Measurements from ENCODE around the gene REG4.
A peak's percentile ranks its signal among the peaks of the same experiment; 100 is the strongest.

REG4 gene

DNA sequence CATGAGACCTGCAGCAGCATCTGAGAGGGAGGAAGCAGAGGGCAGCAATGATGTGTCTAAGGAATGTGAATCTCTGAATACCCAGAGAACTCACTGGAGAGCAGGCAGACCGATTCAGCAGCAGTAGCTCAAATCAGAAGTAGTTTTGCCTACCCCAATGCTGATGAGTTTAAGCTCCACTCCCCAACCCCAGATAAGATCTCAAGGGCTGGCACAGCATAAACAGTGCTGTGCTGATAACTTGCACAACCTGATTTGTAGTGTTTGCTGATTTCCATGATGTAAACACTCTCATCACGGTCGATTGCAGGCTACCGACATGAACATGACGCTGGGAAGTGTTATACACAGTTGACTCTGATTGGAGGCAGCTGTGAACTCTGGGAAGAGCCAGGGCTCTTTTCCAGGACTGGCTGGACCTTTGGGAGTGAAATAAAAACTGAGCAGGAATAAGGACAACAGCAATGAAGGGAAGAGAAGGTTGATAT, 31.3 kb downstream of the REG4 start:
- no peak for DNase-seq (ENCODE audit: low spot score)

DNA sequence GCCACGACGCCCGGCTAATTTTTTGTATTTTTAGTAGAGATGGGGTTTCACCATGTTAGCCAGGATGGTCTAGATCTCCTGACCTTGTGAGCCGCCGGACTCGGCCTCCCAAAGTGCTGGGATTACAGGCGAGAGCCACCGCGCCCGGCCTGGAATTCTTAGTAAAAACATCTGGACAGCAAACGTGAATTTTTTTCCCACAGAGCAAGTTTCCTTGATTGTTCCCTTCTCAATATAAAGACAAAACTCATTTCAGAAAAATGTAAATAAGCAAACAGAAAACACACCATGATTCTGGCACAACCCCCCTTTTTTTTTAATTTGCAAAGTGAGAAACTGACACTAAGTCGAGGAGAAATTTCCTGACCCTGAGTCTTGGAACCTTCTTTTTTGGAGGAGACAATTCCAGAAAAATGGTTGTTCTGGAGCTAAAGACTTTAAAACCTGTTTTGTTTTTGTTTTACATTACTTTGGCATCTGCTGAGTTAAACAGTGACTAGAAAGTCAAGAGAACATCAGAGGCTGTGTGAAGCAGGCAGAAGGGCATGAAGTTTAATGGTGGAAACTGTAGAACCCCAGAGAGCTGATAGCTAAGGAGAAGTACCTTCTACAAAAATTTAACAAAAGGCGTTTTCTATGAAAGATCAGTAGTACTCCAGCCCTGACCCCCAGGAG, 32.2 kb downstream of the REG4 start:
- no peak for DNase-seq (ENCODE audit: low spot score)

DNA sequence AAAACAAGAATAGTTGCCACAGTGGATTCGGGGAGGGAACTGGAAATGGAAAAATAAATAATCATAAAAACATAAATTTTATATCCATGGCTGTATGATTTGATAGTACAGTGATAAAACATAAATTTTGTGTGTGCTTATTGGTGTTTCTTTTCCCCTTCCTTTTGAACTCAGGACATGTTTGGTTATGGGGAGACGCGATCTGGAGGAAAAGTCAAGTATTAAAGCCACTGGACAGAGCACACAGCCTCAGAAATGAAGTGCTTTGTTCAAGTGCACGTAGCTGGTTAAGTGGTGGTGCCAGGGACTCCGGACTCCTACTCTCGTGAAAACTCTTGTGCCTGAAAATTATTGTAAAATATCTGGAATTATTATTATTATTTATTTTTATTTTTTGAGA, 32.9 kb downstream of the REG4 start:
- DNase-seq (ENCODE audit: low spot score), result no peak

DNA sequence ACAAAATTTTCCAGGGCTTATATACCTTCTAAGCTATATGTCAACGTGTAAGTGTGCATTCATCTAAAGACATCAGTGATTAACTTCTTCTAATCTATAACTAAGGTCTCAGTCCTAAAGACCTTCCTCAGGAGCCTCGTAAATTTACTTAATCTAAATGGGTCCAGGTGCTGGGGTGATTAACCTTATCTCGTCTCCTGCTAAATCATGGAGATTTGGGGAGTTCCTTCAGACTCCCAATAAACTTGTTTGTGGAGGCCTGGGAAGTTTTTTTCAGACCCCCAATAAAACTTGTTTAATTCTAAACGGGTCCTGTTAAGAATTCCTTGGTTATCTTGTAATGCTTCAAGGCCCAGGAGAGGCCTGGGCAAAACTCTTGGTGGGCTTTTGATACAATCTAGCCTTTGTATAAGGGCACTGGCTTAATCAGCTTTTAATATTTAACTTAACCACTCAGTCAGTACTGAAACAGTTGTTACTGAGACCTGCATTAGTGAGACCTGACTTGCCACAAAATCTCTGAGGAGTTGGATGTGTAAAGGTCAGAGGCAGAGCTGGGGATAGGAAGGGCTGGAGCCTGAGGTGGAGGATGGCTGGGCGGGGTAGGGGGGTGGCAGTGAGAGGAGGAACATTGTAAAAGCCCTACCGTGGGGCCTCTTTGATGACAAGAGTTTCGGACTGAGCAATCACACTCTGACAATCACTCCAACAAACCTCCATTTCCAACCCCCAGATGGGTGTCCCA, 36.3 kb downstream of the REG4 start:
- no peak for DNase-seq (ENCODE audit: low spot score)

DNA sequence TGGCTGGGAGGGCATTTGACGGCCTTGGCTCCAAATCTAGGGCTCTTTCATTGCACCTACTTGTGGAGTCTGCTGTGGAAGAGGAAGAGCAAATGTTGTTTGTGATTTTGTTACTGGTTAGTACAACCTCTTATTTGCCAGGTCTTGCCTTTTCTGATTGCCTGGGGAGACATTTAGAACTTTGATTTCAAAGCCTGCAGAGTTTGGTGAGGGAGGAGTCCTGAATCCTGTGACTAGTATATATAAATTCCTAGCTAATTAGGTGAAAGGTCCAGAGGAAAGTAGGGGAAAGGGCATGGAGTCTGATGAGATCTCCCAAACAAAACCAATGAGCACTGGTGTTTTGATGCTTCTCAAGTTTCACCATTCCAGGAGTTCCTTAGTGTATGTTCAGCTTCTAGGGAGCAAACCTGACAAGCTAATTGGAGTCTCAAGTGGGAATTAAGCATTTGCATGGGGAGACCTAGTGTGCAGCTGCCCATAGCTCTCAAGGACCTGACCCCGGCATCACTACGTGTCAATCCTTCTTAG, 37.5 kb downstream of the REG4 start:
- no peak for DNase-seq (ENCODE audit: low spot score)

DNA sequence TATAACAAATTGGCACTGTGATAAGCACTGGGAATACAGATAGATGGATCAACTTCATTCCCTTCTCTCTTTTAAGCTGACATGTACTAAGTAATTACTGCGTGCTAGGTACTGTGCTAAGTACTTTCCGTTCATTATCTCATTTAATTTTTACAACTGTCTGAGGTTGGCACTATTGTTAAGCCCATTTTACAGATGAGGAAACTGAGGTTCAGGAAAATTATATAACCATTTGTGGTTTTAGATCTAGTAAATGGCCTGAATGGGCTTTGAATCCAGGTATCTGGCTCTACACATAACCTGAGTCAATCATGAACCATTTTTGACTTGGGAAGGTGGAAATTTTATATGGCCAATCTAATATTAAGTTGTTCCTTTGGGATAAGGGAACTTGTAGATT, 39.0 kb downstream of the REG4 start:
- DNase-seq (ENCODE audit: low spot score), result no peak

DNA sequence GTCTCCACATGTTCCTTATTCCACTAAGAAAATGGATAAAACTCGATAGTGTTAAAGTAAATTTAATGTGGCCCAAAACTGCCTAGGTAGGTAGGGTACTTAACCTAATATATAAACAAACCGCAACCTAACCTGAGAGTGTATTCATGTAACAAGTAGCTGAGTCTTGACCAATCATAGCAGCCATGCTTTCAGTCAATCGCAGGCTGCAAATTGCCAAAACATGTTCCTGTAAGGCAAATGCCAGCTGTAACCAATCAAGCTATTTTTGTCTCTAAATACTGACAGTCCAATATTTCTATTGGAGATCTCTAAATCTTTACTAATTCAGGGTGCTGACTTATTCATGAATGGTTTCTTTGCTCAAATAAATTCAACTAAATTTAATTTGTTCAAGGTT, 39.5 kb downstream of the REG4 start:
- DNase-seq (ENCODE audit: low spot score), result no peak

DNA sequence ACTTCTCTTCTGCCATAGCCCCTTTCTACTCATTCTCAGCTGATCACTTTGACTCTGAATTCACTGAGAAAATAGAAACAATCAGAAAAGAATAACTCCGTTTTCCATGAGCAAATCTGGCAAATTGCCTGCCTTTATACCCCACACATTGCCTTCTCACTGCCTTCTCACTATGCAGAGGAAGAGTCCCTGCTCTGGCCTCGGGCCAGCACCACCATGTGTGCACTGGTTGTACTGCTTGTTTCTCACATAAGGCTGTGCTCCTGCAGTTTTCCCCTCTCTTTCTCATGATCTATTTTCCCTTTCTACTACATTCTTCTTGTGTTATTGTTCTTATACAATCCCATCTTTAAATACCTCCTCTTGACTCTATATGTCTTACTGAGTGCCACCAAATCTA, 40.2 kb downstream of the REG4 start:
- no peak for DNase-seq (ENCODE audit: low spot score)

DNA sequence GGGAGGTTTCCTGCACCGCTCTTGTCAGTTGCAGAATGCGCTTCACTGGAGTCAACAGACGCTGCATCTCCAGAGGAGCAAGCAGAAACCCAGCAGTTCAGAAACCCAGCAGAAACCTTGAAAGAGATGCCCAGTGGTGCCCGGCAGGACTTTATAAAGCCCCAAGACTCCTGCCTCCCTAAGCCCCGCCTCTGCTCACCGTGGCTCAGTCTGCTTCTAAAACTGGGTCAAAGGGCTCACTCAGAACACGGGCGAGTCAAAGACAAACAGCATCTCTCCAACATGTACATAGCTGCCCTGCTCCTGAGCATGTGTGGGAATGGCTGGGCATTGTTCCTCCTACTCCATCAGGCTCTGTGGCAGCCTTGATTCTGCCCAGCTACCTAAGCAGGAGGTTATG, 42.5 kb downstream of the REG4 start, which contains the start of gene HMGCS2:
HMGCS2 (minus strand) TSS at position 128 of the 400 bp plus-strand sequence; CDS start at position 67, 61 bp downstream.
- DNase-seq (ENCODE audit: low spot score), result no peak

DNA sequence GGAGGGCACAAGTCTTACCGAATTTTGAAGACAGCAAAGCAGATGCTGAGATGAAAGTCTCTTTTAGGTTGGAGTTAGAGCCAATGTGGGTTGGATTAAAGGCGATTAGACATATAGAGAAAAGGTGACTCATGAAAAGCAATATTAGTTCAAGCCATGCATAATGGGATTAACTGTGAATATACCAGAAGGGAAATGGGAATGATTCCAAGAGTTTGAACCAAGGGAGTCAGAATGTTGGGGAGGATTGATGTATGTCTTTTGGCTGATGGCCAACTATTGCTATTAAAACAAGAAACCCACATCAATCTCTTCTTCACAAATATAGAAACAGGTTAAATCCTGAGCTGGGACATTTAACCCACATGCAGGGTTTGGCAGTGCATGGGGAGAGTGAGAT, 43.8 kb downstream of the REG4 start:
- no peak for DNase-seq (ENCODE audit: low spot score)

DNA sequence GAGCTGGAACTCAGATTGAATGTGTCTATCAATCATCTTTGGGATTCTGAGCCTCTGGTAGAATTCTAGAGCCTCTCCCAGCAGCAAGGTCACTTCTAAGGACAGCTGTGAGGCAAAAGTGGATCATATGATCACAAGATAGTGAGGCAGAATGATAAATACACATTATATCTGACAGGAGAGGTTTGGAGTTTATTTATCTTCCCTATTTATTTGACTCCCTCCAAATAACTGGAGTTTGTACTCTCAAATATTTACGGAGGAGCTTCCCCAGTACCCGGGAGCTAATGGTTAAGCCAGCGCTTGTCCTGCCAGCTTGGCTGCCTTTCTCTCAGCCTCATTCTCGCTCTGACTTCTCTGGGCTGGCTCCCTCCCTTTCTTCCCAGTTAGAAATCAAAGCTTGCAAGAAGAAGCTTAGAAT, 44.9 kb downstream of the REG4 start:
- no peak for DNase-seq (ENCODE audit: low spot score)

DNA sequence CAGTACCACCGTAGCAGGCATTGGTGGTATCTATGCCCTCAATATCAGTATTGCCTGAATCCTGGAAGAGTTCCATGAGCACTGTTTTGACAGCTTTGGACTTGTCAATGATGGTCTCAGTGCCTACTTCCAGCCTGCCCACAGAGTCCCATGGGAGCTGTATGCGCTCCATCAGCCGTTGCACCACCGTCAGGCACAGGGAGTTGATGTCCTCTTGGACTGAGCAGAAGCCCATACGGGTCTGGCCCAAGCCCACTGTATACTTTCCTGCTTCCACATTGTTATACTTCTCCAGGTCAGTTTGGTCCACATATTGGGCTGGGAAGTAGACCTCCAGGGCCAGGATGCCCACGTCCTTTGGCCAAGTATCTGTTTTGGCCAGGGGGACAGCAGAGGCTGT, 47.0 kb downstream of the REG4 start:
- no peak for DNase-seq (ENCODE audit: low spot score)

DNA sequence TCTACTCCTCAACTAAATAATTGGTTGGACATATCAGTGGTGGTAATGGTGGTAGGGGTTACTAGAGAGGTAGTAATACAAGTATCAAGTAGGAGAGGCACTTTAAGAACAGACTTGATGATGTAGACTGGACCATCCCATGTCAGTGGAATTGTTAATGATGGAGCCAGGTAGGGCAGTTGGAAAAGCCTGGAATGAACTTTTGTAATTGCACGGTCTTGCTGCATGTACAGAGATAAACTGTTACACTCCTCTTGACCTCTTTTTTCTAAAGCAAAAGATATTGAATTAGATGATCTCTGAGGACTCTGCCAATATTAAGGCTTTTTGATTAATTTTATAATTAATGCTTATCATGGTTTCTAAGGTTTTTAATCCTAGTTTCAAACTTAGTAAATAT, 48.3 kb downstream of the REG4 start:
- DNase-seq (ENCODE audit: low spot score), result no peak

DNA sequence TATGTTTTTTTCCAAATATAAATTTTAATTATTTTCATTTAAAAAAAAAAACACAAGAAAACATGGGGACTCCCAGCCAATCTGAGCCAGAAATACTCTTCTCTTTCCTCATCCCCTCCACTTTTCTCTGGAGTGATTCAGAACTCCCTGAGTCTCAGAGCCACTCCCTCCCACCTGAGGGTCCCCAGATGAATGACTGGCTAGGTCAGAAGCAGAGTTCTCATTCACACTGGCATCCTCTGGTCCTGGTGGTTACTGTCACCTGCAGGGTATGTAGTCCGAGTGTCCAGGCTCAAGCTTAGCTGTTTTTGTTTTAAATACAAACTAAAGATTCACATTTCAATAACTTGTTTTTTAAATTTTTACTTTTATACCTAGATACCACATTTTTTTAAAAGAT, 48.9 kb downstream of the REG4 start:
- no peak for DNase-seq (ENCODE audit: low spot score)

DNA sequence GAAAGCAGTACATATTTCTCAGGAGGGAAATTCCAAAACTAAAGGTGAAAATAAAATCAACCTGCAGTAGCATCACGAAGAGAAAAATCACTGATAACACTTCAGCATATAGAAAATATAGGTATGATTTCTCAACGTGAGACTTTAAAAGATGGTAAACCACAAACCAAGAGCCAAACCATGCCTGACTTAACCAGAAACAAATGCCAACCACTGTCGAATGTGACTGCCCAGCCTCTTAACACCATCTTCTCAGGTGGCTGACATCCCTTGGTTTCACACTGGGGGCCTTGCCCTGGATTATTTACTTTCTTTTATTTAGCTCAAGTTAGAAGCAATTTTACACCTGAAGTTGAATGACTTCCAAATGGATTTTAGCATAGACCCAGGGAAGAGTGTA, 52.7 kb downstream of the REG4 start:
- DNase-seq (ENCODE audit: low spot score), result no peak

DNA sequence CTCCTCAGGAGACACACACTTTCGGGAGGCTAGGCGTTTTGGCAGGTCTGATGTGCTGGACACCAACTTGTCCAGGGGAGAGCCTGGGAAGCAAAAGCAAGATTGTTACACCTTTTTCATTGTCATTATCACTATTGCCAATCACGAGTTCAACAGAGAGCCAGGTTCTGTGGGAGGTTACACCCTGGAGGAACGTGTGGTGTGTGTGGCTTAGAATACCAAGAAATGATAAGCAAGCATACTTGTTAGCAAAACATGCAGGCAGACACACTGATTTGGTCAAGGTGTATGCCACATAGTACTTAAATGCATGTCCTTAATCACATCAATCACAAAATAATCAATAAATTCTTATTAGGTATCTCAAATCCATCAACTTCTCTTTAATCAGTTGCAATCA, 58.7 kb downstream of the REG4 start:
- no peak for DNase-seq (ENCODE audit: low spot score)

DNA sequence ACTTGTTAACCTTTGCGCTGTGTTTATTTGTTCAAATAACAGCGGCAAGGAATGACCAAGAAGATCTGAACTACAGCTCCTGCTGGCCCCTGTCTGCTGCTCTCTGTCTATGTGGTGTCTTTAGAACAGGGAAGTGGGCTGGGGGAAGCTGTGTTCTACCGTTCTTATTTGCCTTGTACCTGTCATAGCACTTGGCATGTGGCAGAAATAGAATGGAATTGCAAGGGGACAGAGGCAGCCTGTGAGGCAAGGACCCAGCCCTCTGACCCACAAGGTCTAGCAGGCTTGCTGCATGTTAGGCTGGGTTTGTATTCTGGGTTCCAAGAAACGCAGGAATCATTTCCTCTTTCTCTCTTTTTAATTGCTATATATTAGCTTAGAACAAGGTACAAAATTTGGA, 63.2 kb downstream of the REG4 start:
- no peak for DNase-seq (ENCODE audit: low spot score)

DNA sequence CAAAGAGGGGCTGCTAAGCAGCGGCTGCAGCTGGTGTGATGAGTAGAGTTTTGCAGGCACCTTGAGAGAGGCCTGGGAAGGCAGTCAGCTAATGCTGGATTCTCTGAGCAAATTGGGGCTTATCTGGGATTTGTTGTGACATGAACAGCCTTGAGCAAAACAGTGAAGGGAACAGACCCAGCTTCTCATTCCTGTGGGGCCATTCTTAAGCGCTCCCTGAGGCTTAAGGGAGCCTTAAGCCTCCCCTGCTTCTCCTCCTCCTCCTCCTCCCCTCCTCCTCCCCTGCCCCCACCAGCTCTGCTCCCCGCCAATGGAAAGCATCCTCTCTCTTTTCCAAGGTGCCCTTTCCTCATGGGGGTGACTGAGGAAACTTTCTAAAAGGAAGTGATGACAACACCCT, 63.8 kb downstream of the REG4 start:
- DNase-seq (ENCODE audit: low spot score), result peak; percentile 57

DNA sequence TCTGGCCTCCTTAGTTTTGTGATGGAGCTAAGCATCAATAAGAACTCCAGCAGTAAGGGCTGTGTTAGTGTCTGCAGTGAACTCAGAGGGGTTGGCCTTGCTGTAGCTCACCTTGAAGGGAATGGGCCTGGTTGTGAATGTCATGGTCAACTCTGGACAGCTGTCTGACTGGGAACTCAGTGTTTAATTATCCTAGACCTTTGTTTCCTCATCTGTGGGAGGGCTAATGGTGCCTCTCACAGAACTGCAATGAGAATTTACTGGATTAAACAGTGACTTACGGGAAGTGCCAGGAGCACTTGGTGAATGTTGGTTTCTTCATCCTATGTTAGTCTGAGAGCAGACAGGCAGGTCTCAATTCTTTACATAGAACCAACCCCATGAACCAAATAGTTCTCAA, 66.2 kb downstream of the REG4 start:
- DNase-seq (ENCODE audit: low spot score), result no peak

DNA sequence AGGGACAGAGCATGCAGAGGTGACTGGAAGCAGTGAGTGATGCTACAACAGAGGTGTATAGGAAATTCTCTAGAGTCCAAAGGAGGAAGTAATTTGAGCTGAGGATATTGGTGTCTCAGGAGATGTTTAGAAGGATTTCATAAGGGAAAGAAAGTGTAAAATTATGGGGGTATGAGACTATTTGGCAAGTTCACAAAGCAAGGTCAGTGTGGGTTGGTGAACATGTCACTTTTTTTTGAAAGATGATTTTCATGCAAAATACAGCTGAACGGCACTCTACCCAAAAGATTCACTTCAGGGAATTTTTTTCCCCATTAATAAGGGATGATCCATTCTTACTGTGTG, 66.7 kb downstream of the REG4 start:
- no peak for DNase-seq (ENCODE audit: low spot score)

All from D341Med (cell line).